Measurements from ENCODE around the gene LRIT3. TPM values are rescaled to one million over a fixed set of nuclear protein-coding genes. Genes with fewer than 3 reads are reported as not detected.
A peak's percentile ranks its signal among the peaks of the same experiment; 100 is the strongest.

Gene LRIT3
- total RNA-seq, 4 donors from 2014 or later: 0.27 to 0.63 (median 0.39) TPM

GRCh38 chr4:109816082-109816442, 31.8 kb upstream of the LRIT3 start:
- WGBS, 2 donors: 1% methylated on average over 19 of the region's 19 CpGs
- peak in 1 of 2 donors; percentile 5 for DNase-seq
- intact Hi-C loops (cut with DNase I): loop anchor here (5.0 to 10.0 kb wide), 3 partner anchors 81 to 394 kb away; partner anchors contain the start of genes CASP6 and PLA2G12A
- Histone ChIP-seq H3K9me3 (no peaks in the 10 kb centered on the region), H3K4me3 (replicated peaks in 1 of 3) (peak overlapping the region; percentile 11 to 80 (median 76)), H3K27ac (peak overlapping the region in 2 of 3 donors; percentile 82 to 91), H3K36me3 (no peaks in the 10 kb centered on the region), H3K4me1 (peaks cover 11 to 18% of the 10 kb centered on the region in 2 donors), H3K27me3 (no peaks in the 10 kb centered on the region)
- no peak for TF ChIP-seq CTCF (IDR thresholded peaks at IDR 0.05)
- TF ChIP-seq POLR2A (IDR thresholded peaks at IDR 0.05): no peak

GRCh38 chr4:109816894-109817293, 31.0 kb upstream of the LRIT3 start:
- Histone ChIP-seq H3K27me3 (no peaks in the 10 kb centered on the region), H3K36me3 (peaks cover 0 to 6% of the 10 kb centered on the region in 2 donors), H3K4me1 (peaks cover 11 to 18% of the 10 kb centered on the region in 2 donors), H3K9me3 (no peaks in the 10 kb centered on the region), H3K27ac (no peak overlapping the region), H3K4me3 (replicated peaks in 1 of 3) (no peak overlapping the region)
- intact Hi-C loops (cut with DNase I): loop anchor here (5.0 to 10.0 kb wide), 3 partner anchors 82 to 395 kb away; partner anchors contain the start of genes CASP6 and PLA2G12A
- no peak for TF ChIP-seq POLR2A (IDR thresholded peaks at IDR 0.05)
- no peak for TF ChIP-seq CTCF (IDR thresholded peaks at IDR 0.05)
- DNase-seq: no peak
- 81 to 82% methylated on average over 1 of the region's 1 CpG for WGBS, 2 donors

GRCh38 chr4:109818268-109818667, 29.6 kb upstream of the LRIT3 start:
- H3K9me3 ChIP-seq: no peaks in the 10 kb centered on the region
- intact Hi-C loops (cut with DNase I): loop anchor here (5.0 to 10.0 kb wide), 3 partner anchors 83 to 396 kb away; partner anchors contain the start of genes CASP6 and PLA2G12A
- no peak for DNase-seq

GRCh38 chr4:109820563-109820962, 27.3 kb upstream of the LRIT3 start:
- no peak overlapping the region for H3K27ac ChIP-seq
- WGBS, 2 donors: 85 to 87% methylated on average over 2 of the region's 2 CpGs
- peaks cover 6 to 20% of the 10 kb centered on the region in 2 donors for H3K36me3 ChIP-seq
- H3K4me3 ChIP-seq (replicated peaks in 1 of 3): no peak overlapping the region
- DNase-seq: no peak
- peaks cover 6 to 14% of the 10 kb centered on the region in 2 donors for H3K4me1 ChIP-seq
- no peaks in the 10 kb centered on the region for H3K27me3 ChIP-seq
- TF ChIP-seq POLR2A (IDR thresholded peaks at IDR 0.05) (no peak), CTCF (IDR thresholded peaks at IDR 0.05) (no peak)
- intact Hi-C loops (cut with DNase I): no loop called here
- no peaks in the 10 kb centered on the region for H3K9me3 ChIP-seq

More at GRCh38 chr4:109818268-109818667, 29.6 kb upstream of the LRIT3 start:
- Histone ChIP-seq H3K27ac (no peak overlapping the region), H3K36me3 (peaks cover 6 to 10% of the 10 kb centered on the region in 2 donors), H3K4me3 (replicated peaks in 1 of 3) (no peak overlapping the region), H3K4me1 (peaks cover 11 to 18% of the 10 kb centered on the region in 2 donors), H3K27me3 (no peaks in the 10 kb centered on the region)
- WGBS, 2 donors: 93 to 98% methylated on average over 4 of the region's 4 CpGs
- TF ChIP-seq CTCF (IDR thresholded peaks at IDR 0.05): no peak
- no peak for TF ChIP-seq POLR2A (IDR thresholded peaks at IDR 0.05)

- peaks cover 6 to 20% of the 10 kb centered on the region in 2 donors for H3K36me3 ChIP-seq
- TF ChIP-seq POLR2A (IDR thresholded peaks at IDR 0.05) (no peak), CTCF (IDR thresholded peaks at IDR 0.05) (no peak)
- H3K27ac ChIP-seq: no peak overlapping the region
- H3K4me1 ChIP-seq: peaks cover 5 to 12% of the 10 kb centered on the region in 2 donors
- 74 to 81% methylated on average over 2 of the region's 2 CpGs for WGBS, 2 donors
- intact Hi-C loops (cut with DNase I): no loop called here
- no peak overlapping the region for H3K4me3 ChIP-seq (replicated peaks in 1 of 3)
- H3K27me3 ChIP-seq: no peaks in the 10 kb centered on the region
- DNase-seq: no peak
- no peaks in the 10 kb centered on the region for H3K9me3 ChIP-seq
Observed at GRCh38 chr4:109821185-109821584, 26.7 kb upstream of the LRIT3 start.
